ENCODE data around the gene NT5C3A. TPM values are rescaled to one million over a fixed set of nuclear protein-coding genes. Genes with fewer than 3 reads are reported as not detected.

The NT5C3A gene
- total and polyA plus RNA-seq, 2 of the 8 experiments (the other 6 are each of a cell fraction or from before 2014, with no cell fraction given), result 7.5 to 22.7 TPM

DNA sequence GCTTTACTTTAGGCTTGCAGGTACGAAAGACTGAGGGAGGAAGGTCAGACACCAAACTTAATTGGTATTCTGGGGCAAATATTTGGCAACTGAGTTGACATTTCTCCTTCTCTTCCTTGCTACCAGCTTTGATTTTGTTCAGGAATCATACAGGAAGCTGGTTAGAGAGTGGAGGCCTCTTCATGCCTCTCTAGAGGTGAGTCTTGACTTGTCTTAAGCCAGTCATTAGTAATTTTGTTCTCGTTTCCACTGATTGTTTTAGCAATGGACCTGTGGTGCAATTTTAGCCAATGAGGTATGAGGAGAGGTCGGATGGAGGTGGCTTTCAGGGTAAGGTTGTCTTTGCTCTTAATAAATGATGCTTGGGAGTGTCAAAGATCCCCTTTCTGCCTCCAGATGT lies 49.0 kb upstream of the NT5C3A start (continued):
- TF ChIP-seq, protein P1, sequence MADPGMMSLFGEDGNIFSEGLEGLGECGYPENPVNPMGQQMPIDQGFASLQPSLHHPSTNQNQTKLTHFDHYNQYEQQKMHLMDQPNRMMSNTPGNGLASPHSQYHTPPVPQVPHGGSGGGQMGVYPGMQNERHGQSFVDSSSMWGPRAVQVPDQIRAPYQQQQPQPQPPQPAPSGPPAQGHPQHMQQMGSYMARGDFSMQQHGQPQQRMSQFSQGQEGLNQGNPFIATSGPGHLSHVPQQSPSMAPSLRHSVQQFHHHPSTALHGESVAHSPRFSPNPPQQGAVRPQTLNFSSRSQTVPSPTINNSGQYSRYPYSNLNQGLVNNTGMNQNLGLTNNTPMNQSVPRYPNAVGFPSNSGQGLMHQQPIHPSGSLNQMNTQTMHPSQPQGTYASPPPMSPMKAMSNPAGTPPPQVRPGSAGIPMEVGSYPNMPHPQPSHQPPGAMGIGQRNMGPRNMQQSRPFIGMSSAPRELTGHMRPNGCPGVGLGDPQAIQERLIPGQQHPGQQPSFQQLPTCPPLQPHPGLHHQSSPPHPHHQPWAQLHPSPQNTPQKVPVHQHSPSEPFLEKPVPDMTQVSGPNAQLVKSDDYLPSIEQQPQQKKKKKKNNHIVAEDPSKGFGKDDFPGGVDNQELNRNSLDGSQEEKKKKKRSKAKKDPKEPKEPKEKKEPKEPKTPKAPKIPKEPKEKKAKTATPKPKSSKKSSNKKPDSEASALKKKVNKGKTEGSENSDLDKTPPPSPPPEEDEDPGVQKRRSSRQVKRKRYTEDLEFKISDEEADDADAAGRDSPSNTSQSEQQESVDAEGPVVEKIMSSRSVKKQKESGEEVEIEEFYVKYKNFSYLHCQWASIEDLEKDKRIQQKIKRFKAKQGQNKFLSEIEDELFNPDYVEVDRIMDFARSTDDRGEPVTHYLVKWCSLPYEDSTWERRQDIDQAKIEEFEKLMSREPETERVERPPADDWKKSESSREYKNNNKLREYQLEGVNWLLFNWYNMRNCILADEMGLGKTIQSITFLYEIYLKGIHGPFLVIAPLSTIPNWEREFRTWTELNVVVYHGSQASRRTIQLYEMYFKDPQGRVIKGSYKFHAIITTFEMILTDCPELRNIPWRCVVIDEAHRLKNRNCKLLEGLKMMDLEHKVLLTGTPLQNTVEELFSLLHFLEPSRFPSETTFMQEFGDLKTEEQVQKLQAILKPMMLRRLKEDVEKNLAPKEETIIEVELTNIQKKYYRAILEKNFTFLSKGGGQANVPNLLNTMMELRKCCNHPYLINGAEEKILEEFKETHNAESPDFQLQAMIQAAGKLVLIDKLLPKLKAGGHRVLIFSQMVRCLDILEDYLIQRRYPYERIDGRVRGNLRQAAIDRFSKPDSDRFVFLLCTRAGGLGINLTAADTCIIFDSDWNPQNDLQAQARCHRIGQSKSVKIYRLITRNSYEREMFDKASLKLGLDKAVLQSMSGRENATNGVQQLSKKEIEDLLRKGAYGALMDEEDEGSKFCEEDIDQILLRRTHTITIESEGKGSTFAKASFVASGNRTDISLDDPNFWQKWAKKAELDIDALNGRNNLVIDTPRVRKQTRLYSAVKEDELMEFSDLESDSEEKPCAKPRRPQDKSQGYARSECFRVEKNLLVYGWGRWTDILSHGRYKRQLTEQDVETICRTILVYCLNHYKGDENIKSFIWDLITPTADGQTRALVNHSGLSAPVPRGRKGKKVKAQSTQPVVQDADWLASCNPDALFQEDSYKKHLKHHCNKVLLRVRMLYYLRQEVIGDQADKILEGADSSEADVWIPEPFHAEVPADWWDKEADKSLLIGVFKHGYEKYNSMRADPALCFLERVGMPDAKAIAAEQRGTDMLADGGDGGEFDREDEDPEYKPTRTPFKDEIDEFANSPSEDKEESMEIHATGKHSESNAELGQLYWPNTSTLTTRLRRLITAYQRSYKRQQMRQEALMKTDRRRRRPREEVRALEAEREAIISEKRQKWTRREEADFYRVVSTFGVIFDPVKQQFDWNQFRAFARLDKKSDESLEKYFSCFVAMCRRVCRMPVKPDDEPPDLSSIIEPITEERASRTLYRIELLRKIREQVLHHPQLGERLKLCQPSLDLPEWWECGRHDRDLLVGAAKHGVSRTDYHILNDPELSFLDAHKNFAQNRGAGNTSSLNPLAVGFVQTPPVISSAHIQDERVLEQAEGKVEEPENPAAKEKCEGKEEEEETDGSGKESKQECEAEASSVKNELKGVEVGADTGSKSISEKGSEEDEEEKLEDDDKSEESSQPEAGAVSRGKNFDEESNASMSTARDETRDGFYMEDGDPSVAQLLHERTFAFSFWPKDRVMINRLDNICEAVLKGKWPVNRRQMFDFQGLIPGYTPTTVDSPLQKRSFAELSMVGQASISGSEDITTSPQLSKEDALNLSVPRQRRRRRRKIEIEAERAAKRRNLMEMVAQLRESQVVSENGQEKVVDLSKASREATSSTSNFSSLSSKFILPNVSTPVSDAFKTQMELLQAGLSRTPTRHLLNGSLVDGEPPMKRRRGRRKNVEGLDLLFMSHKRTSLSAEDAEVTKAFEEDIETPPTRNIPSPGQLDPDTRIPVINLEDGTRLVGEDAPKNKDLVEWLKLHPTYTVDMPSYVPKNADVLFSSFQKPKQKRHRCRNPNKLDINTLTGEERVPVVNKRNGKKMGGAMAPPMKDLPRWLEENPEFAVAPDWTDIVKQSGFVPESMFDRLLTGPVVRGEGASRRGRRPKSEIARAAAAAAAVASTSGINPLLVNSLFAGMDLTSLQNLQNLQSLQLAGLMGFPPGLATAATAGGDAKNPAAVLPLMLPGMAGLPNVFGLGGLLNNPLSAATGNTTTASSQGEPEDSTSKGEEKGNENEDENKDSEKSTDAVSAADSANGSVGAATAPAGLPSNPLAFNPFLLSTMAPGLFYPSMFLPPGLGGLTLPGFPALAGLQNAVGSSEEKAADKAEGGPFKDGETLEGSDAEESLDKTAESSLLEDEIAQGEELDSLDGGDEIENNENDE (IDR thresholded peaks at IDR 0.05; ENCODE audit: insufficient replicate concordance, low read length), result no peak
- no peak for TF ChIP-seq EGR1 (IDR thresholded peaks at IDR 0.05; ENCODE audit: borderline replicate concordance, low read depth, low read length)
- TF ChIP-seq SIN3A (conservative IDR thresholded peaks at IDR 0.05 in 1 of 2, IDR thresholded peaks at IDR 0.05 in 1 of 2; ENCODE audit: low read depth in 1 of 2, low read length in 2 of 2), result no peak
- no peak for TF ChIP-seq POU5F1 (IDR thresholded peaks at IDR 0.05; ENCODE audit: low read depth, low read length)
- no peak for TF ChIP-seq YY1 (IDR thresholded peaks at IDR 0.05; ENCODE audit: low read depth, low read length)
- no peak for TF ChIP-seq SP4 (IDR thresholded peaks at IDR 0.05; ENCODE audit: low read length)
- TF ChIP-seq KDM1A (IDR thresholded peaks at IDR 0.05; ENCODE audit: borderline replicate concordance, low read length), result no peak
- no peak for TF ChIP-seq TAF7 (optimal IDR thresholded peaks at IDR 0.05; ENCODE audit: borderline replicate concordance, low read depth, low read length)
- TF ChIP-seq SP1 (IDR thresholded peaks at IDR 0.05; ENCODE audit: low read depth, low read length), result no peak
- no peak for TF ChIP-seq MAFK (IDR thresholded peaks at IDR 0.05; ENCODE audit: low read depth, low read length)
- TF ChIP-seq JUND (IDR thresholded peaks at IDR 0.05; ENCODE audit: low read length), result no peak

Data from H1 (cell line).